Astrocyte (in vitro differentiated cells and primary cell): ENCODE results near the gene ITCH.

Source experiments
- EZH2 ChIP-seq: IDR thresholded peaks from 2 replicates; pipeline ENCODE4 v1.6.1; 2012; ENCODE audit warnings: mild to moderate bottlenecking, low read length, inconsistent platforms; ENCODE audit not compliant: insufficient read depth
- TF ChIP-seq, protein P1 (sequence below): IDR thresholded peaks from 2 replicates; pipeline ENCODE4 v1.5.1; 2011; ENCODE audit warnings: low read depth, mild to moderate bottlenecking, inconsistent platforms, low read length, moderate library complexity; ENCODE audit not compliant: insufficient read depth

GRCh38 chr20:34517114-34517505, 154.0 kb downstream of the ITCH start:
- TF ChIP-seq, protein P1, sequence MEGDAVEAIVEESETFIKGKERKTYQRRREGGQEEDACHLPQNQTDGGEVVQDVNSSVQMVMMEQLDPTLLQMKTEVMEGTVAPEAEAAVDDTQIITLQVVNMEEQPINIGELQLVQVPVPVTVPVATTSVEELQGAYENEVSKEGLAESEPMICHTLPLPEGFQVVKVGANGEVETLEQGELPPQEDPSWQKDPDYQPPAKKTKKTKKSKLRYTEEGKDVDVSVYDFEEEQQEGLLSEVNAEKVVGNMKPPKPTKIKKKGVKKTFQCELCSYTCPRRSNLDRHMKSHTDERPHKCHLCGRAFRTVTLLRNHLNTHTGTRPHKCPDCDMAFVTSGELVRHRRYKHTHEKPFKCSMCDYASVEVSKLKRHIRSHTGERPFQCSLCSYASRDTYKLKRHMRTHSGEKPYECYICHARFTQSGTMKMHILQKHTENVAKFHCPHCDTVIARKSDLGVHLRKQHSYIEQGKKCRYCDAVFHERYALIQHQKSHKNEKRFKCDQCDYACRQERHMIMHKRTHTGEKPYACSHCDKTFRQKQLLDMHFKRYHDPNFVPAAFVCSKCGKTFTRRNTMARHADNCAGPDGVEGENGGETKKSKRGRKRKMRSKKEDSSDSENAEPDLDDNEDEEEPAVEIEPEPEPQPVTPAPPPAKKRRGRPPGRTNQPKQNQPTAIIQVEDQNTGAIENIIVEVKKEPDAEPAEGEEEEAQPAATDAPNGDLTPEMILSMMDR, result no peak
- no peak for TF ChIP-seq EZH2
